ENCODE measurements around the gene CHRNB1. TPM values are rescaled to one million over a fixed set of nuclear protein-coding genes. Genes with fewer than 3 reads are reported as not detected.

CHRNB1 gene
- total RNA-seq, 1 experiment from 2014 or later = 1.7 TPM

DNA sequence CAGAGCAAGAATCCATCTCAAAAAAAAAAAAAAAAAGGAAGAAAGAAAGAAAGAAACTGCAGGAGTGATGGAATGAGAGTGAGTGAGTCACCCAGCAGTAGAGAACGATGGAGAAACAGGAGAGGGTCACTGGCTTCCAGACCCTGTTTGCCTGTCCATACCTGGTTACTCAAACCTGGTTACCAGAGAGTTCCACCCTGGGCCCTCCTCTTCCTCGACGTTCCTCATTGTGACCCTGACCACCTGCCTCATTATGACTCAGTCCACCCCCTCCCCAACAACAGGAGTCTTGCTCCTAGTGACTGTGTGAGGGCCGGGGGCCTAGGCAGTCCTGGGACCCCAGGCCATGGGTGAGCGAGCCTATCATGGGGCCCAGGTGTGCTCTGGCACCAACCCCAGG is 16.3 kb upstream of the CHRNB1 start, which contains the start of gene SPEM3:
Gene SPEM3, plus strand, starts transcription at position 301 of the 400 bp plus-strand sequence. Its CDS starts 46 bp downstream, at position 347.
- no peaks in the 10 kb centered on the region for H3K36me3 ChIP-seq (ENCODE audit: control insufficient read depth, insufficient read depth, low read length)
- no peaks in the 10 kb centered on the region for H3K9me3 Mint-ChIP-seq (ENCODE audit: unreplicated experiment)
- intact Hi-C loops (cut with micrococcal nuclease; ENCODE audit: unreplicated experiment) = no loop called here
- no peaks in the 10 kb centered on the region for H3K9me3 ChIP-seq
- no peaks in the 10 kb centered on the region for H3K27me3 Mint-ChIP-seq (ENCODE audit: insufficient read depth, unreplicated experiment)
- ChIA-PET CTCF (no interaction called here), POLR2A (no interaction called here)
- H3K27me3 ChIP-seq (replicated peaks; ENCODE audit: control insufficient read depth, insufficient read depth, low read length) = no peaks in the 10 kb centered on the region
- no peaks in the 10 kb centered on the region for H3K4me1 ChIP-seq
- DNase-seq = no peak
- no TSS peak for BruUV-seq (replicated peaks)
- H3K36me3 Mint-ChIP-seq (ENCODE audit: insufficient read depth, unreplicated experiment) = no peaks in the 10 kb centered on the region
- H3K4me3 Mint-ChIP-seq (ENCODE audit: unreplicated experiment) = no peak within 1 kb of the TSS
- no peak within 1 kb of the TSS for H3K4me3 ChIP-seq (ENCODE audit: low read depth, low read length)
- TF ChIP-seq, protein P1, sequence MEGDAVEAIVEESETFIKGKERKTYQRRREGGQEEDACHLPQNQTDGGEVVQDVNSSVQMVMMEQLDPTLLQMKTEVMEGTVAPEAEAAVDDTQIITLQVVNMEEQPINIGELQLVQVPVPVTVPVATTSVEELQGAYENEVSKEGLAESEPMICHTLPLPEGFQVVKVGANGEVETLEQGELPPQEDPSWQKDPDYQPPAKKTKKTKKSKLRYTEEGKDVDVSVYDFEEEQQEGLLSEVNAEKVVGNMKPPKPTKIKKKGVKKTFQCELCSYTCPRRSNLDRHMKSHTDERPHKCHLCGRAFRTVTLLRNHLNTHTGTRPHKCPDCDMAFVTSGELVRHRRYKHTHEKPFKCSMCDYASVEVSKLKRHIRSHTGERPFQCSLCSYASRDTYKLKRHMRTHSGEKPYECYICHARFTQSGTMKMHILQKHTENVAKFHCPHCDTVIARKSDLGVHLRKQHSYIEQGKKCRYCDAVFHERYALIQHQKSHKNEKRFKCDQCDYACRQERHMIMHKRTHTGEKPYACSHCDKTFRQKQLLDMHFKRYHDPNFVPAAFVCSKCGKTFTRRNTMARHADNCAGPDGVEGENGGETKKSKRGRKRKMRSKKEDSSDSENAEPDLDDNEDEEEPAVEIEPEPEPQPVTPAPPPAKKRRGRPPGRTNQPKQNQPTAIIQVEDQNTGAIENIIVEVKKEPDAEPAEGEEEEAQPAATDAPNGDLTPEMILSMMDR (IDR thresholded peaks at IDR 0.05; ENCODE audit: insufficient read depth in 1 of 2, low read depth in 1 of 2, low read length in 1 of 2, severe bottlenecking in 1 of 2, unreplicated experiment in 1 of 2) = no peak
- no peak within 1 kb of the TSS for H3K27ac Mint-ChIP-seq (ENCODE audit: unreplicated experiment)
- no peaks in the 10 kb centered on the region for H3K4me1 Mint-ChIP-seq (ENCODE audit: low read depth, unreplicated experiment)

DNA sequence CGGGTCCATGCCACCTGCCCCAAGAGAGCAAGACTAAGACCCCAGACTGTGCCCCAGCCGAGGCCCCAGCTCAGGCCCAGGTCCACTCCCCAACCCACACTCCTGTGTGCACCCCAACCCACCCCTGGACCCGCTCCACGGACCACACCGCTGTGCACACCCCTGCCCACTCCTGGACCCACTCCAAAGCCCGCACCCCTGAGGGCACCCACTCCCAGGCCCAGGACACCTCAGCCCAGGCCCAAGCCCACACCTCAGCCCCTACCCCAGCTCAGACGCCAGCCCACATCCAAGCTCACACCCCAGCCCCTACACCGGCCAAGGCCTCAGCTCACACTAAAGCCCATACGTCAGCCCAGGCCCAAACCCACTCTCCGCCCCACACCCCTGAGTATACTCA is 15.1 kb upstream of the CHRNB1 start:
- Mint-ChIP-seq H3K27ac (ENCODE audit: unreplicated experiment) (no peak overlapping the region), H3K4me3 (ENCODE audit: unreplicated experiment) (no peak overlapping the region), H3K27me3 (ENCODE audit: insufficient read depth, unreplicated experiment) (no peaks in the 10 kb centered on the region), H3K9me3 (ENCODE audit: unreplicated experiment) (no peaks in the 10 kb centered on the region), H3K4me1 (ENCODE audit: low read depth, unreplicated experiment) (no peaks in the 10 kb centered on the region), H3K36me3 (ENCODE audit: insufficient read depth, unreplicated experiment) (peaks cover under 1% of the 10 kb centered on the region)
- TF ChIP-seq, protein P1 (IDR thresholded peaks at IDR 0.05; ENCODE audit: insufficient read depth in 1 of 2, low read depth in 1 of 2, low read length in 1 of 2, severe bottlenecking in 1 of 2, unreplicated experiment in 1 of 2) = no peak
- Histone ChIP-seq H3K4me3 (ENCODE audit: low read depth, low read length) (no peak overlapping the region), H3K36me3 (ENCODE audit: control insufficient read depth, insufficient read depth, low read length) (no peaks in the 10 kb centered on the region), H3K4me1 (no peaks in the 10 kb centered on the region), H3K9me3 (no peaks in the 10 kb centered on the region), H3K27me3 (replicated peaks; ENCODE audit: control insufficient read depth, insufficient read depth, low read length) (no peaks in the 10 kb centered on the region)
- intact Hi-C loops (cut with micrococcal nuclease; ENCODE audit: unreplicated experiment) = no loop called here
- ChIA-PET POLR2A (no interaction called here), CTCF (interaction anchor here (0.6 kb wide), 1 partner anchor 244 kb away, joined by 3 read pairs; no protein-coding TSS in a partner anchor)
- no peak for DNase-seq
- BruUV-seq (replicated peaks) = no TSS peak

DNA sequence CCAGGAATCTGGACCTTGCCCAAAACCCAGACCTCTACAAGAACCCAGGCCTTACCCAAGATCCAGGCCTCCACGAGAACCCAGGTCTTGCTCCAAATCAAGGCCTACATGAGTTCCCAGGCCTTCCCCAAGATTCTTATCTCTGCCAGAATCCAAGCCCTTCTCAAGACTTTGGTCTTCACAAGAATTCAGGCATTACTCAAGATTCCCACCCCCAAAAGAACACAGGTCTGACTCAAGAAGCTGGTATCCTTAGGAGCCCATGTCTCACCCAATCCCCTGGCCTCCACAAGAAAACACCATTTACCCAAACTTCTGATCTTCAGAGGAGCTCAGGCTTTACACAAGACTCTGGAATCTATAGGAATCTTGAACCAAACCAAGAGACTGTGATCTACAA is 13.6 kb upstream of the CHRNB1 start:
- H3K4me1 ChIP-seq = no peaks in the 10 kb centered on the region
- ChIA-PET POLR2A (no interaction called here), CTCF (interaction anchor here (0.6 kb wide), 1 partner anchor 219 kb away, joined by 3 read pairs; the partner anchor contains the start of gene ATP1B2)
- no peak for DNase-seq
- no peaks in the 10 kb centered on the region for H3K9me3 Mint-ChIP-seq (ENCODE audit: unreplicated experiment)
- TF ChIP-seq, protein P1 (IDR thresholded peaks at IDR 0.05; ENCODE audit: insufficient read depth in 1 of 2, low read depth in 1 of 2, low read length in 1 of 2, severe bottlenecking in 1 of 2, unreplicated experiment in 1 of 2) = no peak
- BruUV-seq (replicated peaks) = no TSS peak
- H3K36me3 ChIP-seq (ENCODE audit: control insufficient read depth, insufficient read depth, low read length) = no peaks in the 10 kb centered on the region
- H3K4me3 Mint-ChIP-seq (ENCODE audit: unreplicated experiment) = no peak overlapping the region
- no peaks in the 10 kb centered on the region for H3K27me3 ChIP-seq (replicated peaks; ENCODE audit: control insufficient read depth, insufficient read depth, low read length)
- no peaks in the 10 kb centered on the region for H3K27me3 Mint-ChIP-seq (ENCODE audit: insufficient read depth, unreplicated experiment)
- H3K36me3 Mint-ChIP-seq (ENCODE audit: insufficient read depth, unreplicated experiment) = peaks cover 14% of the 10 kb centered on the region
- no peak overlapping the region for H3K4me3 ChIP-seq (ENCODE audit: low read depth, low read length)
- no peak overlapping the region for H3K27ac Mint-ChIP-seq (ENCODE audit: unreplicated experiment)
- no peaks in the 10 kb centered on the region for H3K4me1 Mint-ChIP-seq (ENCODE audit: low read depth, unreplicated experiment)
- H3K9me3 ChIP-seq = no peaks in the 10 kb centered on the region
- intact Hi-C loops (cut with micrococcal nuclease; ENCODE audit: unreplicated experiment) = no loop called here

All from Caco-2 (cell line).